T-helper 22 cell (primary cell): ENCODE results near the gene ZNF219.

ENCODE experiments used
- DNase-seq: peaks from one replicate; pipeline ENCODE4 v3.0.0-alpha.2; 2020; ENCODE audit warnings: low read depth

Gene ZNF219

GRCh38 chr14:21102521-21103410 lies 4.3 kb upstream of the ZNF219 start:
- DNase-seq, result no peak

GRCh38 chr14:21101802-21102413 lies 3.5 kb upstream of the ZNF219 start:
- no peak for DNase-seq

- no peak for DNase-seq
These were observed 2.5 kb upstream of the ZNF219 start, which contains the start of gene TMEM253 for GRCh38 chr14:21100931-21101330. Gene TMEM253 (plus strand): TSS chr14:21101066. CDS start chr14:21101344, 278 bp downstream.

- DNase-seq, result no peak
These were observed 1.1 kb upstream of the ZNF219 start for GRCh38 chr14:21099596-21099985.

GRCh38 chr14:21098892-21099595 lies 589 bp upstream of the ZNF219 start:
- DNase-seq, result no peak

DNA sequence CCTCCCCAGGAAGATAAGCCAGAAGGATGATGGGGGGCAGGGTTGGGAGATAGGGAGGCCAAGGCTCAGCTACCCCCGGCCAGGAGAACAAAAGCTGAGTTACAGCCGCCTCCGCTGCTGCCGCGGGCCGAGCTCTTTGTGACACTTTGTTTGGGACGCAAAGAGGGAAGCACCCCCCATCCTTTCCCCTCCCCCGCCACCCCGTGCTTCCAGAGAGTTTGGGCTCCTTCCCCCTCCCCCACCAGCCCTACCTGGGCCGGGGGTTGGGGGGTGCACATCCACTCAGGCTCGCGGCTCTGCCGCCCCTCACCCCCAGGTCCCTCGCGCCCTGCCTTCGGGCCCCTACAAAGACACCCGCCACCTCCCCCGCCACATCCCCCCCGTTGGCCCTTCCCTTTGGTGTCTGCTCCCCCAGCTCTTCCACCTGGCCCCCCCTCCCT lies 799 bp downstream of the ZNF219 start:
- no peak for DNase-seq

- DNase-seq, result no peak
These were observed 1.3 kb downstream of the ZNF219 start for GRCh38 chr14:21096978-21097635.

GRCh38 chr14:21096438-21096837 lies 2.0 kb downstream of the ZNF219 start:
- no peak for DNase-seq

GRCh38 chr14:21095430-21096205 lies 2.8 kb downstream of the ZNF219 start:
- no peak for DNase-seq

DNA sequence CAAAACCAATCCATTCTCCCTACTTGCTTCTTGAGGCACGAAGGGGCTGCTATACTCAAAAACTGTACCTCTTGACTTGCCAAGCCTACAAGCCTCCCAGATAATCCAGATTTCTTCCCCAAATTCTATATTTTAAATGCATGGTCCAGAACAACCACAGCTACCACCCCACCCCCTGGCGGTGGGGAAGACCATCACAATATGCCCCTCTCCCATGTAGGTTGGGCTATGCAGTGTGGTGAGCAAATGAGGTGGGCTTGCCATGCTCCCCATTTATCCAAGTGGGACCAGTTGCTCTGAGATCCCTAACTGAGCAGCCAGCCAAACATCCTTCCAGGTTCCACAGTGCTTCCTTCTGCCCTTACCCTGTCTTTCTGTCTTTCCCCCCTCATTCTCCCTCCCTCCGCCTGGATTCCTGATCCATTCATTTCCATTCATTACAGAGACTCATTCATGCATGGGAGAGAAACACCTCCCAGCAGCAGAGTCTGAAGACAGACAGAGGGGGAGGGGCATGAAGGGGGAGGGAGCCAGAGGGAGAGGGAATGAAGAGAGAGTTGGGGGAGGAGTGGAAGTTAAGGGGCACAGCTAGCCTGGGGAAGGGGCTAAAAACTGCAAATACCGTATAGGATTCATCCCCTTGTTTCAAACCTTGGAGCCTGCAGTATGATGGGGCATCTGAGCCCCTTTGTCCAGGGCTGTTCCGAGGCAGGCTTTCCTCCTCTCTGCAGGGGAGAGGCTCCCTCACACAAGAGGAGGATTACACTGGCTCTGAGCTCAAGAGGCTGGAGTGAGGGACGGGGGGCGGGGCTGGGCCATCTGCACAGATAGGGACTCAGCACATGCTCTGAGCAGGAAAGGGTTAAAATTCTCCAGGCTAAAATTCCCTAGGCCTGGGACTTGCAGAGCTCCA lies 4.4 kb downstream of the ZNF219 start:
- DNase-seq, result no peak

- DNase-seq, result no peak
These were observed 5.4 kb downstream of the ZNF219 start for GRCh38 chr14:21093018-21093417.

- peak; percentile 71 for DNase-seq
These were observed 6.0 kb downstream of the ZNF219 start for GRCh38 chr14:21092273-21093011.

- no peak for DNase-seq
These were observed 6.6 kb downstream of the ZNF219 start for GRCh38 chr14:21091821-21092272.

DNA sequence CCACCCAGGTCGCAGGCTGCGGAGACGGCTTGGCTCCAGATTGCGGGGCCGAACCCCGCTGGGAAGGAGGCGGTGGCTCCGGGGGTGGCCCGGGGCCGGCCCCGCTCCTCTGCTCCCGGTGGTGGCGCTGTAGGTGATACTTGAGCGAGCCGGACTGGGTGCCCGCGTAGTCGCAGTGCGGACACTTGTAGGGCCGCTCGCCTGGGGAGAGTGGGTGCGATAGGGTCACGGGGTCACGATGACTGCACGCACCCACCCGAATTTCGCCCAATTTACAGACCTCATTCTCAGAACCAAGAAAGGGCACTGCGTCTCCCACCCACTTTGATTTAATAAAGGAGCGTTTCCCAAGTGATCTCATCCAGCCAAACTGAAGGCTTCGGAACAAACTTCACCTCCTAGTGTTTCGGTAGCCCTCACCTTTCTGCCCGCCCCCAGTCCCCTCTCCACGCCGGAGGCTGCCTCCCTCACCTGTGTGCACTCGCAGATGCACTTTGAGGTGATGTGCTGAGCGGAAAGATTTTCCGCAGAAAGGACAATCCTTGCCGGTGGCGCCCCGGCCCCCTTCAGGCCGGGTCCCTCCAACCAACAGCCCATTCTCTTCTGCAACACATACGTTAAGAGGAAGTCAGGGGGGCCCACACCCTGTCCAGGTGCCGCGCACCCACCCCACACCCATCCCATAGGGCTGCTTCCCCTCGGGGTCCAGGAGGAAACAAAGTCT lies 7.4 kb downstream of the ZNF219 start:
- DNase-seq, result no peak

GRCh38 chr14:21090194-21090939 lies 8.1 kb downstream of the ZNF219 start:
- DNase-seq, result no peak

DNA sequence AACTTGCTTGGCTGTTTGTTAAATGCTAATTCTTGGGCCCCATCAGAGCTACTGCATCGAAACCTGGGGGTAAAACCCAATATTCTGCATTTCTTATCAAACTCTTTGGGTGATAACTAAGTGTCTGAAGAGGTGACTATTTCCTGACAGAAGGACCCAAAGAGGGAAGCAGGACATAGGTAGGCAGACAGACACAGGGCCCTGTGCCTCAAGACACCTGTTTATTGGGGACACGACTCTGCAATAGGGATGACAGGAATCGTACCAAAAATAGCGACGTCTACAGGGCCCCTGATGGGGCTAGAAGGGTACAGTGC lies 8.6 kb downstream of the ZNF219 start:
- DNase-seq, result no peak

GRCh38 chr14:21089271-21089670 lies 9.2 kb downstream of the ZNF219 start:
- DNase-seq, result no peak

GRCh38 chr14:21088687-21089086 lies 9.8 kb downstream of the ZNF219 start:
- no peak for DNase-seq
